ENCODE measurements around the gene ENTPD3.

ENTPD3 gene, protein sequence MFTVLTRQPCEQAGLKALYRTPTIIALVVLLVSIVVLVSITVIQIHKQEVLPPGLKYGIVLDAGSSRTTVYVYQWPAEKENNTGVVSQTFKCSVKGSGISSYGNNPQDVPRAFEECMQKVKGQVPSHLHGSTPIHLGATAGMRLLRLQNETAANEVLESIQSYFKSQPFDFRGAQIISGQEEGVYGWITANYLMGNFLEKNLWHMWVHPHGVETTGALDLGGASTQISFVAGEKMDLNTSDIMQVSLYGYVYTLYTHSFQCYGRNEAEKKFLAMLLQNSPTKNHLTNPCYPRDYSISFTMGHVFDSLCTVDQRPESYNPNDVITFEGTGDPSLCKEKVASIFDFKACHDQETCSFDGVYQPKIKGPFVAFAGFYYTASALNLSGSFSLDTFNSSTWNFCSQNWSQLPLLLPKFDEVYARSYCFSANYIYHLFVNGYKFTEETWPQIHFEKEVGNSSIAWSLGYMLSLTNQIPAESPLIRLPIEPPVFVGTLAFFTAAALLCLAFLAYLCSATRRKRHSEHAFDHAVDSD

DNA sequence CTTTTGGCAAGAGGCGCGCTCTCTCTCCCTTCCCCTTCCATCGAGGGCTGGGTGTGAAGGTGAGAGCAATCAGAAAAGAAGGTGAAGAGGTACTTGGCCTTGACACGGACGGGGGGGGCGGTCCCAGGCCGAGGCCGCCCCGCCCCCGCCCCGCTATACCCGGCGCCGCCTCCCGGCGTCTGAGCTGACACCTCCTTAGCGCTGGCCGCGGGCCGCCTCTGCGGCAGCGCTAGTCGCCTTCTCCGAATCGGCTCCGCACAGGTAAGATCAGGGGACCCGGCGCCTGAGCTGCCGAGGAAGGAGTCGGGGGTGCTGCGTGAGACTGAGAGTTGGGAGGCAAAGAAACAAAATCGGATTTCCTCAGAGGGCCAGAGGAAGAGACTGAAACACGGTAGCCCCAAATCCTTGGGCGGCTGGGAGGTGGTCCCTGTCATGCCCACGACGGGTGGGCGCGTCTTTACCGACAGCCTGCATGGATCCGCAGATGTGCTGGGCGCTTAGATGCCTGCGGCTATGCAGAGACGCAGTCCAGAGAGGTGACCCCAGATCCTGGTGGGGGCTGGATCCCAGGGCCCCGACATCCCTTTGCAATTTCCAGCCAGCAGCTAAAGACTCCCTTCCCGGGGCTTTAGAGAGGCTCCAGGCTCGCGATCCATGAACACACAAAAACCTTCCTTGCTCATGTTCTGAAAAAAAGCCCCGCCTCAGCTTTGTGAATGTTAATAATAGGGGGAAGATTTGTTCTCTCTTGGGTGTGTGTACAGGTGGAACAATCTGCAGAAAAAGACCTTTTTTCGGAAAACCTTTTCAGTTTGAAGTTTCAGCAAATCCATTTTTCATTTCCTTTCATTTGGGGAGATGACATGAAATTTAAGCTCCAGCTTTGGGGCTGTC is at the start of gene ENTPD3:
ENTPD3 (plus strand) TSS at position 184 of the 894 bp plus-strand sequence. CDS start 874 bp downstream, outside the sequence.
- TF ChIP-seq, protein P1, sequence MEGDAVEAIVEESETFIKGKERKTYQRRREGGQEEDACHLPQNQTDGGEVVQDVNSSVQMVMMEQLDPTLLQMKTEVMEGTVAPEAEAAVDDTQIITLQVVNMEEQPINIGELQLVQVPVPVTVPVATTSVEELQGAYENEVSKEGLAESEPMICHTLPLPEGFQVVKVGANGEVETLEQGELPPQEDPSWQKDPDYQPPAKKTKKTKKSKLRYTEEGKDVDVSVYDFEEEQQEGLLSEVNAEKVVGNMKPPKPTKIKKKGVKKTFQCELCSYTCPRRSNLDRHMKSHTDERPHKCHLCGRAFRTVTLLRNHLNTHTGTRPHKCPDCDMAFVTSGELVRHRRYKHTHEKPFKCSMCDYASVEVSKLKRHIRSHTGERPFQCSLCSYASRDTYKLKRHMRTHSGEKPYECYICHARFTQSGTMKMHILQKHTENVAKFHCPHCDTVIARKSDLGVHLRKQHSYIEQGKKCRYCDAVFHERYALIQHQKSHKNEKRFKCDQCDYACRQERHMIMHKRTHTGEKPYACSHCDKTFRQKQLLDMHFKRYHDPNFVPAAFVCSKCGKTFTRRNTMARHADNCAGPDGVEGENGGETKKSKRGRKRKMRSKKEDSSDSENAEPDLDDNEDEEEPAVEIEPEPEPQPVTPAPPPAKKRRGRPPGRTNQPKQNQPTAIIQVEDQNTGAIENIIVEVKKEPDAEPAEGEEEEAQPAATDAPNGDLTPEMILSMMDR (conservative IDR thresholded peaks at IDR 0.05; ENCODE audit: low read depth, low read length): no peak
- DNase-seq (ENCODE audit: low read depth): no peak
- H3K4me3 ChIP-seq (ENCODE audit: low read depth, low read length): peak within 1 kb of the TSS; percentile 54

DNA sequence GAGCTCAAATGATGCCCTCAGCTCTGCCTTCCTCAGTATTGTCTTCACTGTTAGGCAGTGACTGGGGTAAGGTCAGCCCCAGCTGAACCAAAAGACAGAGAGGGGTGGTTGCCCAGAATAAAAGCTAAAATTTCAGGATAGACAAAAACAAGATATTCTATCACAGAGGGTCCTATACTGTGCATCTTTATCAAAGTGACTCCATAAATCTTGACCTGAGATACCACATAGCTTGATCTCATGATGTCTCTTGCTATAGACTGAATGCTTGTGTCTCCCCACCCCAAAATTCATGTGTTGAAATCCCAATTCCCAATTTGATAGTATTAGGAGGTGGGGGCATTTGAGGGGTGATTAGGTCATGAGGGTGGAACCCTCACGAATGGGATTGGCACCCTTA is 47.1 kb upstream of the ENTPD3 start:
- H3K4me3 ChIP-seq (ENCODE audit: low read depth, low read length): no peak overlapping the region
- TF ChIP-seq, protein P1 (conservative IDR thresholded peaks at IDR 0.05; ENCODE audit: low read depth, low read length): no peak
- no peak for DNase-seq (ENCODE audit: low read depth)

DNA sequence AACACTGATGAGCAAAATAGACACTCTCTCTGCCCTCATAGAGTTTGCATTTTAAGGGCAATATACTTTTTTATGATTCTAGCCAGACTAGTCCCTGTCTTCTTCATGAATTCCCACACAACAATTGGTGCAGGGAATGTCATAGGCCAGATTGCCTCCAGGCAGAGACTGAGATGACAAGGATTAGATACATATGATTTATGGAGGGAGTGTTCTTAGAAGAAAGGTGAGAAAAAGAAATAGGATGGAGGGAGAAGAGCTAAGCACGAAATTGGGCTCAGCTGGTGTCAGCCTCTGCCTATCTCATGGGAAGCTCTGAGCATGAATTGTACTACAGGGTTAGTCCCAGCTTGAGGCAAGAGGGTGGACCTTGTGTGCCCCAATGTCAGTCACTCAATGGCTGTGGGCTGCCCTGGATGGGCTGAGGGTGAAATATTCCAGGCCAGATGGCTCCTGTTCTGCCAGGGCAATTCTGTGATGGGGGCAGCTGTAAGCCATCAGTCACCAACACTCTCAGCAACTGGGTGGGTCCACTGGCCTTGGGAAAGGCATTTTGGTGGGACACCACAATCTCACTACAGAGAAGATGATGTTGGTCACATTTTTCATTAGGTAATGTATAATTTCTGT is 46.3 kb upstream of the ENTPD3 start:
- TF ChIP-seq, protein P1 (conservative IDR thresholded peaks at IDR 0.05; ENCODE audit: low read depth, low read length): no peak
- DNase-seq (ENCODE audit: low read depth): no peak
- no peak overlapping the region for H3K4me3 ChIP-seq (ENCODE audit: low read depth, low read length)

DNA sequence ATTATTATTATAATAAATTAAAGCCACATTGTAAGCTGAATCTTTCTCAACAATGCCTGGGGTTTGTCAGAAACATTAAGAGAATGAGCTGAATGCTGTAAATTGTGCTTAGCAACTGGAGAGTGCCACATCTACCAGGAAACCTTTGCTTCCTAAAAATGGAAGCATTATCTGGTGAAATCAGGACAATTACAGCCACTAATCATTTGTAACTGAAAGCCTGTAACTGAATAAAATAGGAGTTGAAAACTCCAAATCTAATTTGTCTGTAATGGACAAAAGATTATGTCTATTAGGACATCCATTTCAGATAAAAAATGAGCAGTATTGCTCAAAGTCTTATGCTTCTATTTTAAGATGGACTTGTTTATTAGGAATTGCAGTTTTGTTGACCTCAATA is 45.3 kb upstream of the ENTPD3 start:
- TF ChIP-seq, protein P1 (conservative IDR thresholded peaks at IDR 0.05; ENCODE audit: low read depth, low read length): no peak
- no peak for DNase-seq (ENCODE audit: low read depth)
- no peak overlapping the region for H3K4me3 ChIP-seq (ENCODE audit: low read depth, low read length)

DNA sequence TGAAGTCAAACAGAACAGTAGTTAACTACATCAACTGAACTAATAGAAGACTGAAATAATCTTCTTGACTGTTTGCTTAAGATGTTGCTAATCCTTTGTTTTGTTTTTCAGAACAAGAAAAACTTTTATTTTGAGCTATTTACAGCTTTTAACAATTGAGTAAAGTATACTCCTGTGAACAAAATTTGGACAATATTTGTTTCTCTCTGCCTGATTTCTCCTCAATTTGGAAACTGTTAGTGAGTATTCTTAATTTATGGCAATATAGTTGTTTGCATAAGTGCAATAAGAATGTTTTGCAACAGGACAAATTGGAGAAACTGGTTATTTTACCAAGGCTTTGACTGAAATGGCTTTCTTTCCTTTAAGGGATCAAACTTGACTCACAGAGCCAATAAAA is 36.5 kb upstream of the ENTPD3 start:
- no peak for DNase-seq (ENCODE audit: low read depth)
- H3K4me3 ChIP-seq (ENCODE audit: low read depth, low read length): no peak overlapping the region
- TF ChIP-seq, protein P1 (conservative IDR thresholded peaks at IDR 0.05; ENCODE audit: low read depth, low read length): no peak

DNA sequence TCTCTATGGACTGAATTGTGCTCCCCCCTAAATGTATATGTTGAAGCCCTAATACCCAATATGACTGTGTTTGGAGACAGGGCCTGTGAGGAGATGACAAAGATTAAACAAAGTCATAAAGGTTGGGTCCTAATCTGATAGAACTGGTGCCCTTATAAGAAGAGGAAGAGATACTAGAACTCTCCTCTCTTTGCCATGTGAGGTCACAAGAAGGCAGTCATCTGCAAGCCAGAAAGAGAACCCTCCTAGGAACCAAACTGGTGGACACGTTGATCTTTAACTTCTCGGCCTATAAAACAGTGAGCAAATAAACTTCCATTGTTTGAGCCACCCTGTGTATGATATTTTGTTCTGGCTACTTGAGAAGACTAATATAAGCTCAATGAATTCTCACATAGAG is 31.6 kb upstream of the ENTPD3 start:
- no peak for DNase-seq (ENCODE audit: low read depth)
- TF ChIP-seq, protein P1 (conservative IDR thresholded peaks at IDR 0.05; ENCODE audit: low read depth, low read length): no peak

More for the DNA sequence above, 31.6 kb upstream of the ENTPD3 start:
- H3K4me3 ChIP-seq (ENCODE audit: low read depth, low read length): no peak overlapping the region

Data from choroid plexus epithelial cell (primary cell).